CD4-positive, alpha-beta T cell treated with Interleukin-15 for 1 hour (primary cell): ENCODE measurements around the gene PSMD8.

Source experiments
- DNase-seq: peaks from one replicate; pipeline ENCODE4 v3.0.0-alpha.2; 2020

PSMD8 gene

GRCh38 chr19:38412961-38413360 is 38.6 kb downstream of the PSMD8 start:
- no peak for DNase-seq

DNA sequence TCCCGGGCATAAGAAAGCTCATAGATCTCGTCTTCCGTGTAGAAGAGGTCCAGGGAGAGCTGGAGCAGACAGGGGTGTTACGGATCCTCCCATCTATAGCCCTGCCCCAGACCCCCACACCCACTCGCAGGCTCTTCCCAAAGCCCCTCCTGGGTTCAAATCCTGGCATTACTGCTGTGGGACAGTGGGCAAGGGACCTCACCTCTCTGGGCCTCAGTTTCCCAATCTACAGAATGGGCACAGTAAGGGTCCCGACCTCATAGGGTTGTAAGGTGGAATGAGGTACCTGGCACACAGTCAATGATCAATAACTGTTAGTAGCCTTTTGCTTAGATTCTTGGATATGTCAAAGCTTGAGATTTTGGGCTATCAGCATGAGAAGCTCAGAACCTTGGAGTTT is 39.0 kb downstream of the PSMD8 start:
- no peak for DNase-seq

GRCh38 chr19:38417146-38417543 is 42.8 kb downstream of the PSMD8 start:
- DNase-seq, result no peak

DNA sequence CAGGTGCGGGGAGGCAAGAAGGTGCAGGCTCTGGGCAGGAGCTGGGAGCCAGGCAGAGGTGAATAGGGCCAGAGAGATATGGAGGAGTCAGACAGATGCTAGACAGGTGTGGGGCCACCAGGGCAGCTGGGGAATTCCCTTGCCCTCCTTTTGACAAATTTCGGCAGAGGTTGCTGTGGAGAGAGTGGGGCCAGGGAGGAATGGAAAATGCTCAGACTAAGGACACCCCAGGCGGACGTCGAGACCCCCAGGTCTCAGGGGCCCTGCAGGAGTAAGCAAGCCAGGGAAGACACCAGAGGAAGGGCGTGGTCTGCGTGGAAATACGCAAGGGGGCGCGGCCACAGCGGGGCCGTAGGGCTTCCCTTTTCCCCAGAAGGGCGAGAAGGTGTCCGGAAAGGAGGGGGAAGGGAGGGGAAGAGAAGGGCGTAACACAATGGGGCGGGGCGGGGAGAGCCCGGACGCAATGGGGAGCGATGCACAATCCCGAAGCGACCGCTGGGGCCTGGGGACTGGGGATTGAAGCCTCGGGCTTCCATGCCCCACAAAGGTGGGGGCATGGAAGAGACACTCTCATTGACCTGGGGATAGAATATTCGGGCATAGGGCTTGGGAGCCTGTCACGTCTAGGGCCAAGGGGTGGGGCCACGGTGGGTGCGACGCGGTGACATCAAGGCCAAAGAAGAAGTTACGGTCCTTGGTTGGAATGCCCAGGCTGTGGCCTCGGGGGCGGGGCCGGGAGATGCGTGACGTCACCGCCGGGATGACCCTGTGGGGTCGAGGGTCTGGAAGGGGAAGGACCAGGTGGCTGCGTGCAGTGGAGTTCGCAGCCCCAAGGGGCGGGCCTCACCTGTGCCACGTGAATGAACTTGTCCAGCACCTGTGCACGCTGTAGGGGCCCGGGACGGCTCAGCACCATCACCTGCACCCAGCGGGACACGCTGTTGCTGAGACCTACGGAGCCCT is 43.5 kb downstream of the PSMD8 start:
- peak; percentile 83 for DNase-seq

DNA sequence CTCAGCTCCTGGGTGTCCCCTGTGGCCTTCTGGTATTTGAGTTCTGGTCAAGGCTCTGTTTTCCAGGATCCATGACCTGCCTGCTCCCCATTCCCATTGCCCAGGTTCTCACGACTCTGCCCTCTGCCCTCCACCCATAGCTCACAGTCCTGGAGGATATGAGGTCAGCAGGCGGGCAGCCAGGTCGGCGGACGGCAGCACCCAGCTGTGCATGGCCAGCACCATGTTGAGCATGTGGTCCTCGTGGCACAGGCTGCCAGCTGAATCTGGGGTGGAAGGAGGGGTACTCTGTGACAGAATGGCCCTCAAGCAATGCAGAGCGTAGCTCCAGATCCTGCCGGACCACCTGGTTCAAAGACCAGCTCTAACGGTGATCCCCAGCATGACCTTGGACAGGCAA is 46.6 kb downstream of the PSMD8 start:
- no peak for DNase-seq

- DNase-seq, result no peak
Measured at GRCh38 chr19:38421856-38422255, 47.5 kb downstream of the PSMD8 start.

DNA sequence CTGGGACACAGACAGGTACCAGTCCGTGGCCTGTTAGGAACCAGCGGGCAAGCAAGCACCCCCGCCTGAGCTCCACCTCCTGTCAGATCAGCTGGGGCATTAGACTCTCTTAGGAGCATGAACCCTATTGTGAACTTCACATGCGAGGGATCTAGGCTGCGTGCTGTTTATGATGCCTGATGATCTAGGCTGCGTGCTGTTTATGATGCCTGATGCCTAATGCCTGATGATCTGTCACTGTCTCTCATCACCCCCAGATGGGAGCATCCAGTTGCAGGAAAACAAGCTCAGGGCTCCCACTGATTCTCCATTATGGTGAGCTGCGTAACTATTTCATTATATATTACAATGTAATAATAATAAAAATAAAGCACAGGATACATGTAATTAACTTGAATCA is 48.1 kb downstream of the PSMD8 start:
- no peak for DNase-seq

DNA sequence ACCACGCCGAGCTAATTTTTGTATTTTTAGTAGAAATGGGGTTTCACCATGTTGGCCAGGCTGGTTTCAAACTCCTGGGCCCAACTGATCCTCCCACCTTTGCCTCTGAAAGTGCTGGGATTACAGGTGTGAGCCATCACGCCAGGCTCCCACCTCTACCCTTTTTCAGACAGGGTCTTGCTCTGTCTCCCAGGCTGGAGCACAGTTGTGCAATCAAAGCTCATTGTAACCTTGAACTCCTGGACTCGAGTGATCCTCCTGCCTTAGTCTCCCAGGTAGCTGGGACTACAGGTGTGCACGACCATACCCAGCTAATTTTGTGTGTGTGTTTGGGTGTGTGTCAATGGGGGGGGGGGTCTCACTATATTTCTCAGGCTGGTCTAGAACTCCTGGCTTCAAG is 49.9 kb downstream of the PSMD8 start:
- no peak for DNase-seq

DNA sequence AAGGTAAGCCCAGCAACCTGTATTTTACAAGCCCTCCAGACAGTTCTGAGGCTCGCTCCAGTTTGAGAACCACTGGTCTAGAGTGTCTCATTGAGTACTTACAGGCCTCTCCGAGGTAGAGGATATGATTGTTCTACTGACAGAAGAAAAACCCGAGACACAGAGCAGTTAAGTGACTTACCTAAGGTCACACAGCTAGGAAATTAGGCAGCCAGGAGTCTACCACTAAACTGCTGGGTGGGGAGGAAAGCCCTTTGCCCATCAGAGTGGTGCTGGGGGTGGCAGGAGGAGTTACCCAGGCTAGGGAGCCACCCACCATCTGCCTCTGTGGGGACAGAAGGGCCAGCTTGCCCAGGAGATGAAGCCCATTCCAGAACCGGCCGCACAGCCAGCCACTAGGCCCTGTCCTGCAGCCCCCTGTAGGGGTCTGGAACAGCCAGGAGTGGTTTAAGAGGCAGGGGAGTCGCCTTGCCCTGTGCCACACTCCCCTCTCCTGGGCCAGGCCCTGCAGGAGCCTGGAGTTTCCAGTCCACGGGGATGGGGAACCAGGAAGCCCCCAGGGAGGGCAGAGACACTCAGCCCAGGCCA is 50.9 kb downstream of the PSMD8 start:
- no peak for DNase-seq

DNA sequence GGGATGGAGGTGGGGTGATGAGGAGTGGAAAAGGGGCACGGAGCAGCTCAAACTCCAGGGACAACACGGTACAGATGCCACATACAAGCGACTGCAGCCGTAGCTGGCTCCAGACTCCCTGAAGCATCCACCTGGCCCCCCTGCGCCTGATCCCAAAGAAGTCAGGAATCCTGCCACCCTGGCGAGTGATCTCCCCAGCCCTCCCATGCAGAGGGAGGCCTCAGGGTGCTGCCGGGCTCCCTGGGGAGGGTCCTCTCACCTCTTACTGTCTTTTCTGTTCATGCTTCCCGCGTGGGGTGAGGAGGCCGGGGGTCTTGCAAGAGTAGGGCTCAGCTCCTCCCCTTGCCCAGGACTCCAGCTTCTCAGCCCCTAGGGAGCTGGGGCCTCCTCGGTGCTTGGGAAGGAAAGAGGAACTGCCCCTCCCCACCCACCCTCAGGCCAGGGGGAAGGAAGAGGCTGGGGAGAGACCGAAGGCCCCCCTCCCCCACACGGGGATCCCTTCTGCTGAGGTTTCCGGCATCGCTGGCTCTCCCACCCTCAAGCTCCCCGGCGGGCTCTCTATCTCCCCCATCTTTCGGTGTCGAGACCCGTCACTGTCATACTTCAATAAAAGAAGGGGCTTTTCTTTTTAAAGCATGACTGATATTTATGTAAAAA is 51.6 kb downstream of the PSMD8 start, which contains the start of gene RASGRP4:
TSS of gene RASGRP4 (minus strand) at position 410 of the 657 bp plus-strand sequence. CDS start at position 282, 128 bp downstream.
- DNase-seq, result peak; percentile 56

DNA sequence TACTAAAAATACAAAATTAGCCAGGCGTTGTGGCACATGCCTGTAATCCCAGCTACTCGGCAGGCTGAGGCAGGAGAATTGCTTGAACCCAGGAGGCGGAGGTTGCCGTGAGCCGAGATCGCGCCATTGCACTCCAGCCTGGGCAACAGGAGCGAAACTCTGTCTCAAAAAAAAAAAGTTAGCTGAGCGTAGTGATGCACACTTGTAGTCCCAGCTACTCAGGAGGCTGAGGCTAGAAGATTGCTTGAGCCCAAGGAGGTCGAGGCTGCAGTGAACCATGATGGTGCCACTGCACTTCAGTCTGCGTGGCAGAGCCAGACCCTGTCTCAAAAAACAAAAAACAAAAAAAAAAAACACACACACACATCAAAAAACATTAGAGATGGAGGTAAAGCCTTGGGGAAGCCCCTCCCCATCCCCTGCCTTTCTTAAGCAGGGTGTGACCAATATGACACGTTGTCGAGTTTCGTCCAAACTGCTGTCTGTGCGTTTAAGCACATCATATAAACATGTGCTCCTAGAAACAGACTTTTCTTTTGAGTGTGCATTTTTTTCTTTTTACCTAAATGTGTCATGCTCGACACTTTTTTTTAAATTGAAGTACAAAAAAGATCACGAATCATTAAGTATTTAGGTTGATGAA is 52.8 kb downstream of the PSMD8 start:
- DNase-seq, result peak; percentile 24

DNA sequence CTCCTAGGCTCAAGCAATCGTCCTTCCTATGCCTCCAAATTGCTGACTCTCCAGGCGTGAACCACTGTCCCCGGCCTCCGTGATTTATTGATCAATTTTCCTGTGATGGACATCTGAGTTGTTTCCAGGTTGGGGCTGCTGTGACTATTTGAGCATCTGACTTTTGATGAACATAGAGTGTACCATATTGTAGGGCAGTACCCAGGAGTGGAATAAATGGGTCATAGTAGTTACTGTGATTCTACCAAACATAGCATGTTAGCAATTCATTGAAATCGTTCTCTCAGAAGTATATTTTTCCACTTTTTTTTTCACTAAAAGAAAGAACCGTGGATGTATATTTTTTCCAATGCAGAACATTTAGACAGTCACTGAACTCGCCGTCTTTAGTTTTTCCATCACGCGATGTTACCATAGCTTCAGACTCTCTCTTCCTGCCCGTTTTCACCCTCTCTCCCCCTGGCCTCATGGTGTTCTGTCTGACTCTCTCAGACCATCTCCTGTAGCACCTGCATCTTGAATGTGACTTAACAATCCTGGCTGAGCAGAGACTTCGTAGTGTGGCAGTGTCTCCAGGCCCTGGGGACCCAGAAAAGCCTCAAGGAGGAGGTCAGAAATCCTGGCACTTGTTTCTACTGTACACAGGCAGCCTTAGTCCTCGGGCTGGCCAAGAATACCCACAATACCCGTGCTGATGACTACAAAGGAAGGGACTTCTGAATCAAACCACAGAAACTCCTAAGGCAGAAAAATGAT is 54.9 kb downstream of the PSMD8 start:
- DNase-seq, result no peak

DNA sequence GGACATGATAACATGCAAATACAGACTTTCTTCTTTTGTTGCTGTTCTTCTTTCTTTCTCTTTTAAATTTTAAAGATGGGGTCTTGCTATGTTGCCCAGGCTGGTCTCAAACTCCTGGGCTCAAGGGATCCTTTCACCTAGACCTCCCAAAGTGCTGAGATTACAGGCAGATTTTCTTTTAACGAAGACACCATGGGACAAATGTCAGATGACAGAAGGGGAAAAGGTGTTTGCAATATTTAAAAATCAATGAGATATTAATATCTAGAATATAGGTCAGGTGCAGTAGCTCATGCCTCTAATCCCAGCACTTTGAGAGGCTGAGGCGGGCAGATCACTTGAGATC is 55.4 kb downstream of the PSMD8 start:
- no peak for DNase-seq

- DNase-seq, result no peak
Measured at GRCh38 chr19:38430931-38431330, 56.6 kb downstream of the PSMD8 start.

DNA sequence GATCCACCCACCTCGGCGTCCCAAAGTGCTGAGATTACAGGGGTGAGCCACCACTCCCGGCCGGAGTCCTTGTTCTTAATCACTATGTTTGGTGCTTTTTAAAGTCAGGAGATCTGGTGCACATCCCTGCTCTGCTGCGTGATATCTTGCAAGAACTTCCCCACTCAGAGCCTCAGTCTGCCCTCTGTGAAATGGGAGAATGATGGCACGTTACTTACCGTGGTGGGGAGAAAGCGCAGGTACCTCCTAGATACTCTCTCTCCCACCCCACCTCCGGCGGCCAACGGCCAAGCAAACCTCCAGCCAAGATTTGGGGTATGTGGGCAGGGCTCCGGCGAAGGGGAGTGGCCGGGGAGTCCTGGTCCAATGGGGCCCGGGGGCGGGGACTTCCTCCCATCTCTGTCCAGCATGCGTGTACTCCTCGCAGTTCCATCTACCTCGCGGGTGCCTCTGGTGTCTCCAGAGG is 58.9 kb downstream of the PSMD8 start, which contains the start of gene RYR1:
TSS of gene RYR1 (plus strand) at position 424 of the 466 bp plus-strand sequence. CDS start 139 bp downstream, outside the sequence.
- peak; percentile 51 for DNase-seq
